Measurements from ENCODE around the gene PPP2R5E. TPM values are rescaled to one million over a fixed set of nuclear protein-coding genes. Genes with fewer than 3 reads are reported as not detected.

Gene PPP2R5E
- total and polyA plus RNA-seq, 2 of the 8 experiments (the other 6 are each of a cell fraction or from before 2014, with no cell fraction given) = 6.8 to 64.6 TPM

DNA sequence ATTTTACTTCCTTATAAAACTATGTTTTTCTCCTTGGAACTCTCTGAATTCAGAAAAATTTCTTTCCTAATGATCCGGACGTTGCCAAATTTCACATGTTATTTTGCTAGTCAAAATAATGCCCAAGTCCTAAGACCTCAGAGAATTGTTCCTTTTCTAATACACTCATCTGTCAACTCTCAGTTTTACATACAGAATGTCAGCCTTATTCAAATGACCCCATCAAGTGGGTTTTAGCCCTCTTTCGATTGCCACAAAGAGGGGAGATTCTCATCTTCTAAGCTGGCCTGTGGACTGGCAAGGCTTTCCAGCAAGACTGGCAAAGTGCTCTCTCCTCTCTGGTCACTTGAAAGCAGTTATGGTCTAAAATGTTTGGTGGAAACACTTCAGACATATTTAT is 125.2 kb downstream of the PPP2R5E start:
- Histone ChIP-seq H3K4me2 (ENCODE audit: insufficient read depth in 1 of 2, low read depth in 2 of 2, low read length in 2 of 2) (no peak overlapping the region), H3K18ac (ENCODE audit: extremely low read depth, low read length) (no peak overlapping the region), H2AFZ (ENCODE audit: low read length) (no peak overlapping the region), H4K8ac (ENCODE audit: extremely low read depth, insufficient read depth, low read length) (no peak overlapping the region), H2BK15ac (ENCODE audit: low read length) (no peak overlapping the region), H3K4ac (replicated peaks; ENCODE audit: insufficient read length, low read depth, low read length) (no peak overlapping the region), H3K23me2 (ENCODE audit: low read depth, low read length) (no peaks in the 10 kb centered on the region), H2BK20ac (ENCODE audit: low read length) (no peak overlapping the region), H4K20me1 (replicated peaks in 1 of 2; ENCODE audit: control insufficient read depth in 1 of 2, insufficient read depth in 2 of 2, low read length in 2 of 2) (no peaks in the 10 kb centered on the region), H3K9me3 (ENCODE audit: insufficient read depth in 2 of 2, low read depth in 1 of 2, low read length in 1 of 2) (no peaks in the 10 kb centered on the region), H4K5ac (ENCODE audit: insufficient read length, low read depth, low read length) (no peak overlapping the region), H3K56ac (replicated peaks; ENCODE audit: insufficient read length, low read depth, low read length) (no peak overlapping the region), H2BK12ac (ENCODE audit: low read depth, low read length) (no peak overlapping the region), H3K79me2 (ENCODE audit: control insufficient read depth in 1 of 2, insufficient read depth in 2 of 2, low read length in 2 of 2) (no peaks in the 10 kb centered on the region), H3K36me3 (ENCODE audit: control insufficient read depth in 2 of 4, insufficient read depth in 4 of 4, low read length in 3 of 4) (peaks cover 0 to 13% (median 2%) of the 10 kb centered on the region in 4 experiments; a peak in 4 of 8 replicates), H3K79me1 (ENCODE audit: low read depth, low read length) (no peaks in the 10 kb centered on the region), H3K4me3 (ENCODE audit: extremely low read depth in 1 of 4, insufficient read depth in 2 of 4, low read depth in 3 of 4, low read length in 4 of 4) (no peak overlapping the region), H3K23ac (ENCODE audit: insufficient read length) (no peak overlapping the region), H3K27me3 (replicated peaks in 1 of 4; ENCODE audit: control insufficient read depth in 3 of 4, extremely low read depth in 1 of 4, insufficient read depth in 3 of 4, low read length in 3 of 4) (no peaks in the 10 kb centered on the region), H2BK5ac (ENCODE audit: low read depth, low read length) (no peak overlapping the region), H2BK120ac (replicated peaks; ENCODE audit: low read depth, low read length) (no peak overlapping the region), H3K14ac (ENCODE audit: insufficient read length) (no peak overlapping the region), H2AK5ac (ENCODE audit: low read depth, low read length) (no peak overlapping the region), H3K4me1 (replicated peaks in 1 of 4; ENCODE audit: control insufficient read depth in 3 of 4, insufficient read depth in 4 of 4, low read length in 3 of 4) (no peaks in the 10 kb centered on the region), H4K91ac (replicated peaks; ENCODE audit: insufficient read length, low read length) (no peak overlapping the region), H3K27ac (ENCODE audit: low read depth, low read length) (no peak overlapping the region), H3K9ac (replicated peaks in 1 of 4; ENCODE audit: extremely low read depth in 1 of 4, low read depth in 3 of 4, low read length in 3 of 4) (no peak overlapping the region)
- 91% methylated on average over 3 of the region's 3 CpGs; no CpG with 5 or more reads in 1 of the 2 experiments for WGBS, 2 experiments (ENCODE audit: extremely low coverage in 1 of 2, insufficient coverage in 1 of 2, insufficient read length in 1 of 2, insufficient replicate concordance in 2 of 2, low coverage in 1 of 2, low lambda C conversion rate in 2 of 2, missing lambda C conversion rate in 1 of 2)
- DNase-seq (ENCODE audit: low read depth in 1 of 2, low spot score in 2 of 2) (no peak), FAIRE-seq (no peak)
- ChIA-PET POLR2A (ENCODE audit: partially characterized antibody) (no interaction called here), CTCF (ENCODE audit: partially characterized antibody) (no interaction called here)
- TF ChIP-seq TAF1 (IDR thresholded peaks at IDR 0.05; ENCODE audit: low read depth, low read length) (no peak), TBP (IDR thresholded peaks at IDR 0.05; ENCODE audit: low read depth, low read length) (no peak), SP2 (IDR thresholded peaks at IDR 0.05; ENCODE audit: low read length) (no peak), CEBPB (IDR thresholded peaks at IDR 0.05; ENCODE audit: low read depth, low read length) (no peak), TAF7 (optimal IDR thresholded peaks at IDR 0.05; ENCODE audit: borderline replicate concordance, low read depth, low read length) (no peak), CREB1 (IDR thresholded peaks at IDR 0.05) (no peak), YY1 (IDR thresholded peaks at IDR 0.05; ENCODE audit: low read depth, low read length) (no peak), E2F6 (IDR thresholded peaks at IDR 0.05) (no peak), ZNF274 (IDR thresholded peaks at IDR 0.05; ENCODE audit: borderline replicate concordance, extremely low read depth, low read length) (no peak), EGR1 (IDR thresholded peaks at IDR 0.05; ENCODE audit: borderline replicate concordance, low read depth, low read length) (no peak), HDAC2 (IDR thresholded peaks at IDR 0.05; ENCODE audit: borderline replicate concordance in 1 of 2, low read depth in 2 of 2, low read length in 2 of 2) (no peak), POLR2A (IDR thresholded peaks at IDR 0.05; ENCODE audit: control extremely low read depth in 1 of 2, low read depth in 2 of 2, low read length in 2 of 2) (no peak), BACH1 (IDR thresholded peaks at IDR 0.05; ENCODE audit: low read length) (no peak)
- TF ChIP-seq, protein P1, sequence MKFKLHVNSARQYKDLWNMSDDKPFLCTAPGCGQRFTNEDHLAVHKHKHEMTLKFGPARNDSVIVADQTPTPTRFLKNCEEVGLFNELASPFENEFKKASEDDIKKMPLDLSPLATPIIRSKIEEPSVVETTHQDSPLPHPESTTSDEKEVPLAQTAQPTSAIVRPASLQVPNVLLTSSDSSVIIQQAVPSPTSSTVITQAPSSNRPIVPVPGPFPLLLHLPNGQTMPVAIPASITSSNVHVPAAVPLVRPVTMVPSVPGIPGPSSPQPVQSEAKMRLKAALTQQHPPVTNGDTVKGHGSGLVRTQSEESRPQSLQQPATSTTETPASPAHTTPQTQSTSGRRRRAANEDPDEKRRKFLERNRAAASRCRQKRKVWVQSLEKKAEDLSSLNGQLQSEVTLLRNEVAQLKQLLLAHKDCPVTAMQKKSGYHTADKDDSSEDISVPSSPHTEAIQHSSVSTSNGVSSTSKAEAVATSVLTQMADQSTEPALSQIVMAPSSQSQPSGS (IDR thresholded peaks at IDR 0.05; ENCODE audit: low read length) = no peak

Measured in H1 (cell line).